ENCODE measurements around the gene PRM1. TPM values are rescaled to one million over a fixed set of nuclear protein-coding genes. Genes with fewer than 3 reads are reported as not detected.

PRM1 gene
- total RNA-seq, 1 experiment from 2014 or later = not detected

DNA sequence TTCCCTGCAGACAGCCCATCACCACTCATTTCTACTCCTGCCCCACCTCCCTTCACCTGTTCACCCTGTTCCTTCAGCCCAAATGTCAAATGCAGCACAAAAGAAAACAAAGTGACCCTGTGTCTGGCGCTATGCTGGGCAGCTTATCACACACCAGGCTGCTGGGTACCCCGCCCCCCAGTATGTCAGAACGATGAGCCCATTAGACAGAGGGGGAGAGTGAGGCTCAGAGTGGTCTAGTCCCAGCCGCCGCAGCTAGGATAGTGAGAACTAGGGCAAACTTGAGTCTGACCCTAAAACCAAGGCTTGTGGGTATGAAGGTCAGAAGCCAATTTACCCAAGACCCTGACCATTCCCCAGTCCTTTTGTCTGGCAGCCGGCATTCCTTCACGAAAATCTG, 16.0 kb downstream of the PRM1 start:
- H3K27me3 ChIP-seq (ENCODE audit: insufficient read depth, low read length) = no peaks in the 10 kb centered on the region
- WGBS (ENCODE audit: extremely low coverage, insufficient read length, low lambda C conversion rate) = no CpG with 5 or more reads among the region's 7 CpGs
- no peaks in the 10 kb centered on the region for H3K79me1 ChIP-seq (ENCODE audit: insufficient read depth, low read depth, low read length, poor library complexity, severe bottlenecking)
- no peak overlapping the region for H4K5ac ChIP-seq (ENCODE audit: insufficient read length, low read depth, low read length)
- DNase-seq = no peak
- Mint-ChIP-seq H3K36me3 (ENCODE audit: insufficient read depth in 1 of 3, low read depth in 3 of 3) (no peaks in the 10 kb centered on the region), H3K27ac (no peak overlapping the region), H3K27me3 (ENCODE audit: low read depth) (peaks cover 2% of the 10 kb centered on the region), H3K4me3 (no peak overlapping the region), H3K4me1 (peaks cover 6 to 9% of the 10 kb centered on the region in 2 experiments), H3K9me3 (no peaks in the 10 kb centered on the region)
- H3K23me2 ChIP-seq (ENCODE audit: insufficient read length, low read depth, low read length, poor library complexity, severe bottlenecking) = no peaks in the 10 kb centered on the region
- no peaks in the 10 kb centered on the region for H3K79me2 ChIP-seq (ENCODE audit: insufficient read depth, low read length)
- no peak overlapping the region for H3K23ac ChIP-seq (ENCODE audit: insufficient read length, low read depth, low read length)
- H4K20me1 ChIP-seq (ENCODE audit: control insufficient read depth, insufficient read depth, insufficient read length) = no peaks in the 10 kb centered on the region
- H3K18ac ChIP-seq (ENCODE audit: insufficient read length, low read depth, low read length) = no peak overlapping the region
- H2AK5ac ChIP-seq (ENCODE audit: insufficient read length, low read length) = no peak overlapping the region
- TF ChIP-seq, protein P1, sequence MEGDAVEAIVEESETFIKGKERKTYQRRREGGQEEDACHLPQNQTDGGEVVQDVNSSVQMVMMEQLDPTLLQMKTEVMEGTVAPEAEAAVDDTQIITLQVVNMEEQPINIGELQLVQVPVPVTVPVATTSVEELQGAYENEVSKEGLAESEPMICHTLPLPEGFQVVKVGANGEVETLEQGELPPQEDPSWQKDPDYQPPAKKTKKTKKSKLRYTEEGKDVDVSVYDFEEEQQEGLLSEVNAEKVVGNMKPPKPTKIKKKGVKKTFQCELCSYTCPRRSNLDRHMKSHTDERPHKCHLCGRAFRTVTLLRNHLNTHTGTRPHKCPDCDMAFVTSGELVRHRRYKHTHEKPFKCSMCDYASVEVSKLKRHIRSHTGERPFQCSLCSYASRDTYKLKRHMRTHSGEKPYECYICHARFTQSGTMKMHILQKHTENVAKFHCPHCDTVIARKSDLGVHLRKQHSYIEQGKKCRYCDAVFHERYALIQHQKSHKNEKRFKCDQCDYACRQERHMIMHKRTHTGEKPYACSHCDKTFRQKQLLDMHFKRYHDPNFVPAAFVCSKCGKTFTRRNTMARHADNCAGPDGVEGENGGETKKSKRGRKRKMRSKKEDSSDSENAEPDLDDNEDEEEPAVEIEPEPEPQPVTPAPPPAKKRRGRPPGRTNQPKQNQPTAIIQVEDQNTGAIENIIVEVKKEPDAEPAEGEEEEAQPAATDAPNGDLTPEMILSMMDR (conservative IDR thresholded peaks at IDR 0.05) = no peak
- no peak overlapping the region for H2BK5ac ChIP-seq (ENCODE audit: insufficient read length, low read length)
- no peak overlapping the region for H3K14ac ChIP-seq (ENCODE audit: insufficient read depth, low read length)
- no peak overlapping the region for H3K4ac ChIP-seq (ENCODE audit: low read depth, low read length)
- no peak overlapping the region for H2BK12ac ChIP-seq (ENCODE audit: insufficient read length, low read depth, low read length)
- no peak overlapping the region for H3K56ac ChIP-seq (ENCODE audit: insufficient read length, low read depth, low read length)
- no peak overlapping the region for H3K9ac ChIP-seq (ENCODE audit: extremely low read depth, insufficient read length, low read length)
- H4K8ac ChIP-seq (replicated peaks; ENCODE audit: insufficient read length, low read depth, low read length) = no peak overlapping the region
- H3K4me1 ChIP-seq (ENCODE audit: insufficient read depth, low read length) = peaks cover 2% of the 10 kb centered on the region; the same call in 1 of the 2 replicates
- H2AFZ ChIP-seq (ENCODE audit: low read length) = no peak overlapping the region
- no peak overlapping the region for H4K91ac ChIP-seq (ENCODE audit: insufficient read length, low read depth, low read length)
- no peak overlapping the region for H3T11ph ChIP-seq (ENCODE audit: low read length)
- no peak overlapping the region for H2BK120ac ChIP-seq (ENCODE audit: low read depth, low read length, poor library complexity, severe bottlenecking)
- H2BK15ac ChIP-seq (ENCODE audit: low read depth, low read length) = no peak overlapping the region
- no peak overlapping the region for H2BK20ac ChIP-seq (ENCODE audit: low read depth, low read length, poor library complexity, severe bottlenecking)
- no peak overlapping the region for H3K27ac ChIP-seq (ENCODE audit: insufficient read length, low read depth, low read length)
- no peak overlapping the region for H3K4me2 ChIP-seq (ENCODE audit: insufficient read depth, insufficient read length, low read length)
- no peaks in the 10 kb centered on the region for H3K9me3 ChIP-seq (ENCODE audit: control insufficient read depth, low read depth, low read length)

Data from H9 (cell line).